ENCODE measurements around the gene TECPR2.

TECPR2 gene

GRCh38 chr14:102497998-102498677, 135.4 kb downstream of the TECPR2 start:
- no peak for DNase-seq

GRCh38 chr14:102498678-102499265, 136.0 kb downstream of the TECPR2 start:
- no peak for DNase-seq

GRCh38 chr14:102499401-102500157, 136.8 kb downstream of the TECPR2 start:
- DNase-seq: no peak

GRCh38 chr14:102500158-102500662, 137.5 kb downstream of the TECPR2 start:
- DNase-seq: no peak

GRCh38 chr14:102500713-102501112, 138.0 kb downstream of the TECPR2 start:
- no peak for DNase-seq

GRCh38 chr14:102501751-102502315, 139.1 kb downstream of the TECPR2 start:
- no peak for DNase-seq

GRCh38 chr14:102502571-102502970, 139.8 kb downstream of the TECPR2 start:
- DNase-seq: no peak

GRCh38 chr14:102503641-102504327, 141.0 kb downstream of the TECPR2 start:
- no peak for DNase-seq

- no peak for DNase-seq
These were observed 141.7 kb downstream of the TECPR2 start for GRCh38 chr14:102504328-102504999.

GRCh38 chr14:102505000-102505619, 142.4 kb downstream of the TECPR2 start:
- DNase-seq: no peak

GRCh38 chr14:102505775-102506625, 143.3 kb downstream of the TECPR2 start:
- DNase-seq: no peak

- DNase-seq: no peak
These were observed 143.8 kb downstream of the TECPR2 start for GRCh38 chr14:102506626-102506925.

- DNase-seq: no peak
These were observed 144.5 kb downstream of the TECPR2 start for GRCh38 chr14:102507081-102507856.

- no peak for DNase-seq
These were observed 145.1 kb downstream of the TECPR2 start for GRCh38 chr14:102507857-102508312.

- DNase-seq: no peak
These were observed 145.7 kb downstream of the TECPR2 start for GRCh38 chr14:102508410-102508773.

GRCh38 chr14:102508774-102509745, 146.3 kb downstream of the TECPR2 start:
- no peak for DNase-seq

- peak; percentile 94 for DNase-seq
These were observed 147.2 kb downstream of the TECPR2 start, which contains the start of gene ANKRD9 for GRCh38 chr14:102509746-102510615. Gene ANKRD9 (minus strand): TSS chr14:102509776. CDS start chr14:102507889, 1,887 bp downstream.

Measured in activated CD4-positive, alpha-beta T cell treated with anti-CD3 and anti-CD28 coated beads, Interleukin-2, amount 50 U/mL, for 16 hours (primary cell).